Activated naive CD4-positive, alpha-beta T cell treated with anti-CD3 and anti-CD28 coated beads, Interleukin-2, amount 50 U/mL, for 72 hours (primary cell): ENCODE results near the gene SPATA18. TPM values are rescaled to one million over a fixed set of nuclear protein-coding genes. Genes with fewer than 3 reads are reported as not detected.
A peak's percentile ranks its signal among the peaks of the same experiment; 100 is the strongest.

ENCODE experiments used
- ATAC-seq, 2 donors: fragments of 150-1000 bp; cut with Tn5 transposase; 2 replicates each; pipeline ENCODE4 v1.10.0; 2021; ENCODE audit warnings: mild to moderate bottlenecking in 2 of 2, moderate library complexity in 2 of 2
- DNase-seq, 2 donors: peaks; one replicate each; pipeline ENCODE4 v3.0.0; 2021 to 2022; ENCODE audit warnings: low spot score in 2 of 2
- H3K27ac Mint-ChIP-seq, 2 donors: one replicate each; pipeline ENCODE4 v1.8.0; 2022; ENCODE audit warnings: mild to moderate bottlenecking in 2 of 2, mixed read lengths in 2 of 2
- H3K36me3 Mint-ChIP-seq, 2 donors: one replicate each; pipeline ENCODE4 v1.8.0; 2022; ENCODE audit warnings: mixed read lengths in 2 of 2
- H3K9me3 Mint-ChIP-seq, 2 donors: one replicate each; pipeline ENCODE4 v1.8.0; 2022; ENCODE audit warnings: mixed read lengths in 2 of 2
- total RNA-seq, 2 donors: library from RNA; stranded (reverse); gene quantifications; one replicate each; pipeline ENCODE4 v1.2.3, GENCODE V29; 2022

Gene SPATA18
- total RNA-seq, 2 donors from 2014 or later = 0.21 to 0.30 TPM

- no peak for DNase-seq
- peaks cover 0 to 3% of the 10 kb centered on the region in 2 donors for H3K9me3 Mint-ChIP-seq
- ATAC-seq = no peak
- H3K36me3 Mint-ChIP-seq = no peaks in the 10 kb centered on the region
- no peak overlapping the region for H3K27ac Mint-ChIP-seq
Observed at GRCh38 chr4:52093466-52093865, 42.4 kb downstream of the SPATA18 start.

GRCh38 chr4:52094376-52095145 is 43.5 kb downstream of the SPATA18 start:
- no peak for DNase-seq
- H3K9me3 Mint-ChIP-seq = peaks cover 0 to 1% of the 10 kb centered on the region in 2 donors
- H3K36me3 Mint-ChIP-seq = no peaks in the 10 kb centered on the region
- no peak for ATAC-seq
- no peak overlapping the region for H3K27ac Mint-ChIP-seq

- Mint-ChIP-seq H3K36me3 (no peaks in the 10 kb centered on the region), H3K27ac (no peak overlapping the region), H3K9me3 (no peaks in the 10 kb centered on the region)
- ATAC-seq (no peak), DNase-seq (no peak)
Observed at GRCh38 chr4:52095374-52095773, 44.3 kb downstream of the SPATA18 start.

GRCh38 chr4:52096048-52096447 is 44.9 kb downstream of the SPATA18 start:
- ATAC-seq (no peak), DNase-seq (no peak)
- H3K9me3 Mint-ChIP-seq = no peaks in the 10 kb centered on the region
- no peaks in the 10 kb centered on the region for H3K36me3 Mint-ChIP-seq
- H3K27ac Mint-ChIP-seq = no peak overlapping the region

- ATAC-seq (no peak), DNase-seq (no peak)
- no peak overlapping the region for H3K27ac Mint-ChIP-seq
- no peaks in the 10 kb centered on the region for H3K36me3 Mint-ChIP-seq
- H3K9me3 Mint-ChIP-seq = no peaks in the 10 kb centered on the region
Observed at GRCh38 chr4:52098618-52099017, 47.5 kb downstream of the SPATA18 start.

GRCh38 chr4:52099860-52100461 is 48.9 kb downstream of the SPATA18 start:
- no peaks in the 10 kb centered on the region for H3K9me3 Mint-ChIP-seq
- no peaks in the 10 kb centered on the region for H3K36me3 Mint-ChIP-seq
- no peak for ATAC-seq
- H3K27ac Mint-ChIP-seq = no peak overlapping the region
- DNase-seq = no peak

GRCh38 chr4:52102587-52102986 is 51.5 kb downstream of the SPATA18 start:
- ATAC-seq = peak; percentile 28 to 69
- Mint-ChIP-seq H3K36me3 (no peaks in the 10 kb centered on the region), H3K27ac (no peak overlapping the region), H3K9me3 (no peaks in the 10 kb centered on the region)
- DNase-seq = no peak

- no peaks in the 10 kb centered on the region for H3K9me3 Mint-ChIP-seq
- no peaks in the 10 kb centered on the region for H3K36me3 Mint-ChIP-seq
- DNase-seq (no peak), ATAC-seq (no peak)
- H3K27ac Mint-ChIP-seq = no peak overlapping the region
Observed at GRCh38 chr4:52103319-52103718, 52.2 kb downstream of the SPATA18 start.

GRCh38 chr4:52105276-52105675 is 54.2 kb downstream of the SPATA18 start:
- ATAC-seq (no peak), DNase-seq (no peak)
- Mint-ChIP-seq H3K36me3 (no peaks in the 10 kb centered on the region), H3K27ac (no peak overlapping the region), H3K9me3 (no peaks in the 10 kb centered on the region)

GRCh38 chr4:52106191-52106590 is 55.1 kb downstream of the SPATA18 start:
- H3K27ac Mint-ChIP-seq = no peak overlapping the region
- DNase-seq (no peak), ATAC-seq (no peak)
- no peaks in the 10 kb centered on the region for H3K9me3 Mint-ChIP-seq
- H3K36me3 Mint-ChIP-seq = no peaks in the 10 kb centered on the region

GRCh38 chr4:52106660-52107059 is 55.6 kb downstream of the SPATA18 start:
- Mint-ChIP-seq H3K27ac (no peak overlapping the region), H3K36me3 (no peaks in the 10 kb centered on the region), H3K9me3 (no peaks in the 10 kb centered on the region)
- ATAC-seq = no peak
- no peak for DNase-seq

GRCh38 chr4:52107336-52107735 is 56.2 kb downstream of the SPATA18 start:
- H3K9me3 Mint-ChIP-seq = no peaks in the 10 kb centered on the region
- H3K27ac Mint-ChIP-seq = no peak overlapping the region
- H3K36me3 Mint-ChIP-seq = no peaks in the 10 kb centered on the region
- DNase-seq (no peak), ATAC-seq (no peak)

GRCh38 chr4:52107745-52108144 is 56.6 kb downstream of the SPATA18 start:
- Mint-ChIP-seq H3K27ac (no peak overlapping the region), H3K9me3 (no peaks in the 10 kb centered on the region), H3K36me3 (no peaks in the 10 kb centered on the region)
- DNase-seq (no peak), ATAC-seq (no peak)

- Mint-ChIP-seq H3K36me3 (no peaks in the 10 kb centered on the region), H3K27ac (no peak overlapping the region), H3K9me3 (no peaks in the 10 kb centered on the region)
- DNase-seq (no peak), ATAC-seq (no peak)
Observed at GRCh38 chr4:52110171-52110570, 59.1 kb downstream of the SPATA18 start.

GRCh38 chr4:52111995-52112394 is 60.9 kb downstream of the SPATA18 start:
- DNase-seq = no peak
- Mint-ChIP-seq H3K36me3 (no peaks in the 10 kb centered on the region), H3K27ac (no peak overlapping the region)

GRCh38 chr4:52112411-52112810 is 61.3 kb downstream of the SPATA18 start:
- ATAC-seq (no peak), DNase-seq (no peak)
- Mint-ChIP-seq H3K9me3 (no peaks in the 10 kb centered on the region), H3K36me3 (no peaks in the 10 kb centered on the region), H3K27ac (no peak overlapping the region)

More at GRCh38 chr4:52111995-52112394, 60.9 kb downstream of the SPATA18 start:
- no peak for ATAC-seq
- no peaks in the 10 kb centered on the region for H3K9me3 Mint-ChIP-seq

GRCh38 chr4:52116641-52117040 is 65.5 kb downstream of the SPATA18 start:
- Mint-ChIP-seq H3K9me3 (peaks cover 2 to 3% of the 10 kb centered on the region in 2 donors), H3K36me3 (no peaks in the 10 kb centered on the region)
- ATAC-seq = no peak

GRCh38 chr4:52126226-52126625 is 75.1 kb downstream of the SPATA18 start:
- ATAC-seq (no peak), DNase-seq (no peak)
- no peak overlapping the region for H3K27ac Mint-ChIP-seq
- H3K9me3 Mint-ChIP-seq = peaks cover 4 to 11% of the 10 kb centered on the region in 2 donors
- peaks cover 0 to 10% of the 10 kb centered on the region in 2 donors for H3K36me3 Mint-ChIP-seq

More at GRCh38 chr4:52116641-52117040, 65.5 kb downstream of the SPATA18 start:
- H3K27ac Mint-ChIP-seq = no peak overlapping the region
- no peak for DNase-seq
